ENCODE measurements around the gene CERS5. TPM values are rescaled to one million over a fixed set of nuclear protein-coding genes. Genes with fewer than 3 reads are reported as not detected.

CERS5 gene
- total RNA-seq, 1 donor from 2014 or later: 24.5 TPM

- no peak for DNase-seq
These were observed 44.0 kb downstream of the CERS5 start for GRCh38 chr12:50123203-50123602.

- DNase-seq: no peak
These were observed 45.5 kb downstream of the CERS5 start for GRCh38 chr12:50121641-50122040.

GRCh38 chr12:50120953-50121352 lies 46.2 kb downstream of the CERS5 start:
- no peak for DNase-seq

- DNase-seq: no peak
These were observed 46.6 kb downstream of the CERS5 start for GRCh38 chr12:50120521-50120920.

- DNase-seq: no peak
These were observed 47.8 kb downstream of the CERS5 start for GRCh38 chr12:50119387-50119786.

GRCh38 chr12:50117057-50117622 lies 50.0 kb downstream of the CERS5 start:
- DNase-seq: no peak

GRCh38 chr12:50112456-50113218 lies 54.5 kb downstream of the CERS5 start:
- DNase-seq: no peak

- DNase-seq: peak; percentile 99
These were observed 55.3 kb downstream of the CERS5 start, which contains the start of gene COX14 for GRCh38 chr12:50111693-50112455. COX14 (plus strand) TSS chr12:50112236; CDS start chr12:50120044, 7,808 bp downstream.

GRCh38 chr12:50111395-50111692 lies 55.8 kb downstream of the CERS5 start:
- DNase-seq: no peak

GRCh38 chr12:50110762-50111351 lies 56.3 kb downstream of the CERS5 start:
- DNase-seq: peak; percentile 20

GRCh38 chr12:50110127-50110761 lies 56.9 kb downstream of the CERS5 start:
- DNase-seq: no peak

GRCh38 chr12:50109319-50109718 lies 57.9 kb downstream of the CERS5 start:
- no peak for DNase-seq

- DNase-seq: no peak
These were observed 59.5 kb downstream of the CERS5 start for GRCh38 chr12:50107416-50108268.

- no peak for DNase-seq
These were observed 60.3 kb downstream of the CERS5 start for GRCh38 chr12:50106907-50107306.

- DNase-seq: no peak
These were observed 61.2 kb downstream of the CERS5 start for GRCh38 chr12:50105913-50106450.

GRCh38 chr12:50104417-50105366 lies 62.5 kb downstream of the CERS5 start:
- no peak for DNase-seq

- no peak for DNase-seq
These were observed 63.3 kb downstream of the CERS5 start, which contains the start of gene GPD1 for GRCh38 chr12:50103767-50104321. GPD1 (plus strand) TSS chr12:50104008; CDS start chr12:50104051, 43 bp downstream.

GRCh38 chr12:50103351-50103750 lies 63.8 kb downstream of the CERS5 start:
- no peak for DNase-seq

- DNase-seq: no peak
These were observed 64.4 kb downstream of the CERS5 start for GRCh38 chr12:50102646-50103309.
